Measurements from ENCODE around the gene METTL8.
"Not testable (repeated sequence)": the region's sequence is repeated elsewhere in the genome, so short reads cannot be mapped to it uniquely, and the experiment has no call there.

The METTL8 gene

GRCh38 chr2:171431677-171432167, 2.1 kb downstream of the METTL8 start:
- no peak for TF ChIP-seq CTCF (IDR thresholded peaks at IDR 0.05; ENCODE audit: low read depth, low read length)
- H3K4me3 ChIP-seq (ENCODE audit: low read depth, low read length): no peak overlapping the region
- no peak for DNase-seq (ENCODE audit: low read depth, low spot score)
- in situ Hi-C loops (cut with HindIII; ENCODE audit: low sequenced_read_pairs): no loop called here

- no peak overlapping the region for H3K4me3 ChIP-seq (ENCODE audit: low read depth, low read length)
- no peak for TF ChIP-seq CTCF (IDR thresholded peaks at IDR 0.05; ENCODE audit: low read depth, low read length)
- in situ Hi-C loops (cut with HindIII; ENCODE audit: low sequenced_read_pairs): no loop called here
- DNase-seq (ENCODE audit: low read depth, low spot score): no peak
Observed at GRCh38 chr2:171430516-171431410, 3.0 kb downstream of the METTL8 start.

GRCh38 chr2:171422710-171423495, 10.9 kb downstream of the METTL8 start:
- in situ Hi-C loops (cut with HindIII; ENCODE audit: low sequenced_read_pairs): not testable (repeated sequence)

GRCh38 chr2:171420728-171421563, 12.8 kb downstream of the METTL8 start:
- in situ Hi-C loops (cut with HindIII; ENCODE audit: low sequenced_read_pairs): no loop called here
- DNase-seq (ENCODE audit: low read depth, low spot score): no peak
- H3K4me3 ChIP-seq (ENCODE audit: low read depth, low read length): no peak overlapping the region
- TF ChIP-seq CTCF (IDR thresholded peaks at IDR 0.05; ENCODE audit: low read depth, low read length): no peak

More at GRCh38 chr2:171422710-171423495, 10.9 kb downstream of the METTL8 start:
- not testable (repeated sequence) for H3K4me3 ChIP-seq (ENCODE audit: low read depth, low read length); DNase-seq (ENCODE audit: low read depth, low spot score)

- TF ChIP-seq CTCF (IDR thresholded peaks at IDR 0.05; ENCODE audit: low read depth, low read length): no peak
- in situ Hi-C loops (cut with HindIII; ENCODE audit: low sequenced_read_pairs): no loop called here
- H3K4me3 ChIP-seq (ENCODE audit: low read depth, low read length): no peak overlapping the region
- DNase-seq (ENCODE audit: low read depth, low spot score): no peak
Observed at GRCh38 chr2:171419333-171419732, 14.5 kb downstream of the METTL8 start.

GRCh38 chr2:171416009-171416926, 17.5 kb downstream of the METTL8 start:
- in situ Hi-C loops (cut with HindIII; ENCODE audit: low sequenced_read_pairs): no loop called here
- no peak overlapping the region for H3K4me3 ChIP-seq (ENCODE audit: low read depth, low read length)
- peak; percentile 91 for TF ChIP-seq CTCF (IDR thresholded peaks at IDR 0.05; ENCODE audit: low read depth, low read length)
- peak; percentile 93 for DNase-seq (ENCODE audit: low read depth, low spot score)

GRCh38 chr2:171414645-171415044, 19.1 kb downstream of the METTL8 start:
- DNase-seq (ENCODE audit: low read depth, low spot score); in situ Hi-C loops (cut with HindIII; ENCODE audit: low sequenced_read_pairs); H3K4me3 ChIP-seq (ENCODE audit: low read depth, low read length): not testable (repeated sequence)
